GM23338 (cell line): ENCODE measurements around the gene UNC5B.

Experiments used
- CTCF ChIP-seq, 2 experiments: fragments of 200-600 bp in 1 of 2; sonication (generic) in 1 of 2; conservative IDR thresholded peaks; 2 replicates each; pipeline versions ENCODE4 v1.5.1 to v1.6.1; 2016 to 2017; ENCODE audit warnings: antibody characterized with exemption in 2 of 2, low read depth in 2 of 2, mild to moderate bottlenecking in 2 of 2, moderate library complexity in 1 of 2
- EZH2 ChIP-seq: fragments of 200-600 bp; sonication (generic); IDR thresholded peaks from one replicate; pipeline ENCODE4 v1.8.0; 2017; ENCODE audit warnings: antibody characterized with exemption, mild to moderate bottlenecking, low read depth; ENCODE audit not compliant: unreplicated experiment
- REST ChIP-seq: IDR thresholded peaks from one replicate; pipeline ENCODE4 v1.6.1; 2018; ENCODE audit warnings: antibody characterized with exemption; ENCODE audit not compliant: unreplicated experiment

- TF ChIP-seq CTCF (conservative IDR thresholded peaks at IDR 0.05; ENCODE audit: low read depth in 2 of 2): no peak
- TF ChIP-seq EZH2: no peak
- TF ChIP-seq REST: no peak
These were observed 21.9 kb downstream of the UNC5B start for GRCh38 chr10:71234004-71234894.
